ENCODE measurements around the gene LYZL1. TPM values are rescaled to one million over a fixed set of nuclear protein-coding genes. Genes with fewer than 3 reads are reported as not detected.

LYZL1 gene
- total RNA-seq, 2 experiments from 2014 or later = not detected

DNA sequence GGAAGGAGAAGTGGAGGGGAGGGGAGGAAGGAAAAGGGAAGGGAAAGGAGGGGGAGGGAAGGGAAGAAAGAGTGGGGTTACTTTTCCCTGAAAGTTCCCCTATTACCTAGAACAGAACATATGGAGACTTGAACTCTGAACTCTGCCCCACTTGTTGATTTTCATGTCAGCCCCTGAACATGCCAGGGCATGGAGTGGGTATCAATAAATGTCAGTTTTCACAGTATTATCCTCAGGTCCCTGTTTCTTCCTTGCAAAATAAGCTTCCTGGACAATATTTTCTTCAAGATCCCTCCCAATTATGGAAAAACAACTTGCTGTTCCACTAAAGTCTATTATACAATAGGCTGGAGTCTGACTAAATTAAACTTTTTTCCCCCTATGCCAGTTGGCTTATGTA lies 46.9 kb upstream of the LYZL1 start:
- no peaks in the 10 kb centered on the region for H3K9me3 ChIP-seq (ENCODE audit: control insufficient read depth in 1 of 2, insufficient read depth in 1 of 2, low read length in 2 of 2)
- ATAC-seq (ENCODE audit: poor library complexity) (no peak), DNase-seq (no peak)
- no peak overlapping the region for H3K4me3 ChIP-seq (ENCODE audit: low read length)
- H3K27me3 ChIP-seq (ENCODE audit: control insufficient read depth in 1 of 2, insufficient read depth in 2 of 2, low read length in 2 of 2) = peaks cover 0 to 10% of the 10 kb centered on the region in 2 experiments
- Mint-ChIP-seq H3K27ac (no peak overlapping the region), H3K9me3 (no peaks in the 10 kb centered on the region), H3K27me3 (peaks cover 15% of the 10 kb centered on the region), H3K36me3 (ENCODE audit: low read depth) (no peaks in the 10 kb centered on the region), H3K4me3 (no peak overlapping the region), H3K4me1 (ENCODE audit: low read depth) (no peaks in the 10 kb centered on the region)
- no peaks in the 10 kb centered on the region for H3K36me3 ChIP-seq (ENCODE audit: insufficient read depth, low read length)
- intact Hi-C loops (cut with DNase I, micrococcal nuclease) = no loop called here
- ChIA-PET POLR2A (no interaction called here), CTCF (no interaction called here)
- H3K27ac ChIP-seq (ENCODE audit: low read depth in 1 of 2, low read length in 2 of 2) = no peak overlapping the region
- TF ChIP-seq, protein P1, sequence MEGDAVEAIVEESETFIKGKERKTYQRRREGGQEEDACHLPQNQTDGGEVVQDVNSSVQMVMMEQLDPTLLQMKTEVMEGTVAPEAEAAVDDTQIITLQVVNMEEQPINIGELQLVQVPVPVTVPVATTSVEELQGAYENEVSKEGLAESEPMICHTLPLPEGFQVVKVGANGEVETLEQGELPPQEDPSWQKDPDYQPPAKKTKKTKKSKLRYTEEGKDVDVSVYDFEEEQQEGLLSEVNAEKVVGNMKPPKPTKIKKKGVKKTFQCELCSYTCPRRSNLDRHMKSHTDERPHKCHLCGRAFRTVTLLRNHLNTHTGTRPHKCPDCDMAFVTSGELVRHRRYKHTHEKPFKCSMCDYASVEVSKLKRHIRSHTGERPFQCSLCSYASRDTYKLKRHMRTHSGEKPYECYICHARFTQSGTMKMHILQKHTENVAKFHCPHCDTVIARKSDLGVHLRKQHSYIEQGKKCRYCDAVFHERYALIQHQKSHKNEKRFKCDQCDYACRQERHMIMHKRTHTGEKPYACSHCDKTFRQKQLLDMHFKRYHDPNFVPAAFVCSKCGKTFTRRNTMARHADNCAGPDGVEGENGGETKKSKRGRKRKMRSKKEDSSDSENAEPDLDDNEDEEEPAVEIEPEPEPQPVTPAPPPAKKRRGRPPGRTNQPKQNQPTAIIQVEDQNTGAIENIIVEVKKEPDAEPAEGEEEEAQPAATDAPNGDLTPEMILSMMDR (IDR thresholded peaks at IDR 0.05) = no peak
- H3K4me1 ChIP-seq (ENCODE audit: insufficient read depth, low read length) = no peaks in the 10 kb centered on the region

DNA sequence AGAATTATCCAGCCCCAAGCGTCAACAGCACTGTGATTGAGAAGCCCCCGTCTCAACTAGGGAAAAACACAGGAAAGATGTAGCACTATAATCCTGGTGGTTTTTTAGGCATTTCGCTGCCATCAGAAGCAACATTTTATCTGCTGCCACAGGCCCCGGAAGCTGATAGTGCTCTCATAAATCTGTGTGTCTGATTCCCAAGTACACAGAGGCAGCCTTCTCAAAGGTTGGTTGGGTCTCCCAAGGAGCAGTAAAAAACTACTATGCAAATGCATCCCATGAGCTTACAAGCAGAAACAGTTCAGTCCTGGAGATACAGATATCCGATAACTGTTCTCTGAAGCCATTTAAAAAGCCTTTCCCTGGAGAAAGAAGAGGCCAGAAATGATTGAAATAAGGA lies 45.8 kb upstream of the LYZL1 start:
- no peak overlapping the region for H3K27ac Mint-ChIP-seq

DNA sequence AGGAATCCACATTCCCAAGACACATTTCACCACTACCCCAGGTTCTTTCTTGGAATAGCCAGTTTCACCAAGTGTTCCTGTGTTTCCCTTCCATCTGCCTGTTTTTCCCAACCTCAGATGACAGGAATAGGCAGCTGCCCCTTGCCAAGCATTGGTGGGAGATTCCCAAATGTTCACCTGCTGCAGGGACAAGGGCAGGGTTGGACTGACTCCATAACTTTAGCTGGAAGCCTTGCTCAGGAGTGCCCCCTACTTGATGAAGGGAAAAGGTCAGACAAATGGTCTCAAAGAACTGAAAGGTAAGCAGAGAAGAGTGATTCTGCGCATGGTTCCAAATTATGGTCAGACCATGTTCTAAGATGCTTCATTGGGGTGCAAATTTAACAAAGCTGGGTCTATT lies 45.1 kb upstream of the LYZL1 start:
- Mint-ChIP-seq H3K4me1 (ENCODE audit: low read depth) (no peaks in the 10 kb centered on the region), H3K9me3 (no peaks in the 10 kb centered on the region), H3K27ac (no peak overlapping the region), H3K27me3 (peaks cover 9% of the 10 kb centered on the region), H3K4me3 (no peak overlapping the region), H3K36me3 (ENCODE audit: low read depth) (no peaks in the 10 kb centered on the region)
- intact Hi-C loops (cut with DNase I, micrococcal nuclease) = no loop called here
- no peaks in the 10 kb centered on the region for H3K9me3 ChIP-seq (ENCODE audit: control insufficient read depth in 1 of 2, insufficient read depth in 1 of 2, low read length in 2 of 2)
- H3K4me3 ChIP-seq (ENCODE audit: low read length) = no peak overlapping the region
- DNase-seq = no peak
- ChIA-PET POLR2A (no interaction called here), CTCF (no interaction called here)
- TF ChIP-seq, protein P1 (IDR thresholded peaks at IDR 0.05) = no peak
- no peak overlapping the region for H3K27ac ChIP-seq (ENCODE audit: low read depth in 1 of 2, low read length in 2 of 2)
- ATAC-seq (ENCODE audit: poor library complexity) = no peak
- peaks cover 0 to 10% of the 10 kb centered on the region in 2 experiments for H3K27me3 ChIP-seq (ENCODE audit: control insufficient read depth in 1 of 2, insufficient read depth in 2 of 2, low read length in 2 of 2)
- H3K4me1 ChIP-seq (ENCODE audit: insufficient read depth, low read length) = no peaks in the 10 kb centered on the region
- no peaks in the 10 kb centered on the region for H3K36me3 ChIP-seq (ENCODE audit: insufficient read depth, low read length)

More for the DNA sequence above, 45.8 kb upstream of the LYZL1 start:
- TF ChIP-seq, protein P1 (IDR thresholded peaks at IDR 0.05) = no peak
- Histone ChIP-seq H3K4me3 (ENCODE audit: low read length) (no peak overlapping the region), H3K9me3 (ENCODE audit: control insufficient read depth in 1 of 2, insufficient read depth in 1 of 2, low read length in 2 of 2) (no peaks in the 10 kb centered on the region), H3K36me3 (ENCODE audit: insufficient read depth, low read length) (no peaks in the 10 kb centered on the region), H3K27ac (ENCODE audit: low read depth in 1 of 2, low read length in 2 of 2) (no peak overlapping the region), H3K4me1 (ENCODE audit: insufficient read depth, low read length) (no peaks in the 10 kb centered on the region), H3K27me3 (ENCODE audit: control insufficient read depth in 1 of 2, insufficient read depth in 2 of 2, low read length in 2 of 2) (peaks cover 0 to 10% of the 10 kb centered on the region in 2 experiments)
- Mint-ChIP-seq H3K36me3 (ENCODE audit: low read depth) (no peaks in the 10 kb centered on the region), H3K4me1 (ENCODE audit: low read depth) (no peaks in the 10 kb centered on the region), H3K27me3 (peaks cover 9% of the 10 kb centered on the region), H3K4me3 (no peak overlapping the region), H3K9me3 (no peaks in the 10 kb centered on the region)
- no peak for ATAC-seq (ENCODE audit: poor library complexity)
- ChIA-PET CTCF (no interaction called here), POLR2A (no interaction called here)
- no peak for DNase-seq
- intact Hi-C loops (cut with DNase I, micrococcal nuclease) = no loop called here

Measured in CD4-positive, alpha-beta T cell (primary cell).